GM18508 (cell line): ENCODE results near the gene RPIA.
"Not testable (repeated sequence)": the region's sequence is repeated elsewhere in the genome, so short reads cannot be mapped to it uniquely, and the experiment has no call there.

Experiments
- ATAC-seq: cut with Tn5 transposase; IDR thresholded peaks from one replicate; pipeline ENCODE4 v1.9.1; 2021; ENCODE audit warnings: moderate number of reproducible peaks; ENCODE audit not compliant: insufficient read depth, unreplicated experiment

Gene RPIA

DNA sequence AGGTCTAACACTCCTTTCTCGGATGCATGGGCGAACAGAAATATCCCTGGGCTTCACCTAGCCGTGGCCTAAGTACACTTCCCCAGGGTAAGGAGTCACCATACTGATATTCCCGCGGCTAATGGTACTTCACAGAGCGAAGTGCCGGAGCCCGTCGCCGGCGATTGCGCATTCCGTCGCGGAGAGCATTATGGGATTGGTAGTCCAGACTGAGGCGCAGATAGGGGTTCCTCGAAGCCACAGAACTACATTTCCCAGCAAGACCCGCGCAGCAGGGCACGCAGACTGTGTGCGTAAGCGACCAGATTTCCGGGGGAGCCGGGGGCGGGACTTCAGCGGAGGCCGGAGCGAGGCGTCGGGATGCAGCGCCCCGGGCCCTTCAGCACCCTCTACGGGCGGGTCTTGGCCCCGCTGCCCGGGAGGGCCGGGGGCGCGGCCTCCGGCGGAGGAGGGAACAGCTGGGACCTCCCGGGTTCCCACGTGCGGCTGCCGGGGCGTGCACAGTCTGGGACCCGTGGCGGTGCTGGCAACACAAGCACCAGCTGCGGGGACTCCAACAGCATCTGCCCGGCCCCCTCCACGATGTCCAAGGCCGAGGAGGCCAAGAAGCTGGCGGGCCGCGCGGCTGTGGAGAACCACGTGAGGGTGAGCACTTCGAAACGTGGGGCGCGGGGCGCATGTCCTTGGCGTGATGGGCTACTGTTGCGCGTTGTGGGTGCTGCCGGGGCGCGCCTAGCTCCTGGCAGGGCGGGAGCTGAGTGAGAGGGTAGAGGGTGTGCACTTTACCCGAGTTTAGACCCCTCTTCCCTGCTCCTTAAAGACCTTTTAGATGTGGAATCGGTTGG is at the start of gene RPIA:
Gene RPIA (plus strand): TSS at position 335 of the 845 bp plus-strand sequence. CDS start 26 bp downstream, at position 361.
- peak; percentile 95 for ATAC-seq

DNA sequence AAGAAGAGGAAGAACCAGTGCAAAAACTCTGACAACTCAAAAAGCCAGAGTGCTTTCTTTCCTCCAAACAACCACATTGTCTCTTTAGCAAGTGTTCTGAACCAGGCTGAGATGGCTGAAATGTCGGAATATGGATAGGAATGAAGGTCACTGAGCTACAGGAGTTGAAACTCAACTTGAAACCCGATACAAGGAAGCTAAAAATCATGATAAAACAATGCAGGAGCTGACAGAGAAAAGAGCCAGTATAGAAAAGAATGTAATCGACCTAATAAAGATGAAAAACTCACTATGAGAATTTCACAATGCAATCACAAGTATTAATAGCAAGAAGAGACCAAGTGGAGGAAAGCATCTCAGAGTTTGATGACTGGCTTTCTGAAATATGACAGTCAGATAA is 49.2 kb upstream of the RPIA start:
- ATAC-seq = no peak

DNA sequence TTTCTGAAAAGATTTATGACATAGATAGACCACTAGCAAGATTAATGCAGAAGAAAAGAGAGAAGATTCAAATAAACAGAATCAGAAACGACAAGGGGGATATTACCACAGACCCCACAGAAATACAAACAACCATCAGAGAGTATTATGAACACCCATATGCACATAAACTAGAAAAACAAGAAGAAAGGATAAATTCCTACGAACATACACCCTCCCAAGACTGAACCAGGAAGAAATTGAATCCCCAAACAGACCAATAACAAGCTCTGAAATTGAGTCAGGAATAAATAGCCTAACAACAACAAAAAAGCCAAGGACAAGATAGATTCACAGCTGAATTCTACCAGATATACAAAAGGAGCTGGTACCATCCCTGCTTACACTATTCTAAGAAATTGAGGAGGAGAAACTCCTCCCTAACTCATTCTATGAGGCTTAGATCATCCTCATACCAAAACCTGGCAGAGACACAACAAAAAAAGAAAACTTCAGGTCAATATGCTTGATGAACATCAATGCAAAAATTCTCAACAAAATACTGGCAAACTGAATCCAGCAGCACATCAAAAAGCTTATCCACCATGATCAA is 46.1 kb upstream of the RPIA start:
- not testable (repeated sequence) for ATAC-seq

DNA sequence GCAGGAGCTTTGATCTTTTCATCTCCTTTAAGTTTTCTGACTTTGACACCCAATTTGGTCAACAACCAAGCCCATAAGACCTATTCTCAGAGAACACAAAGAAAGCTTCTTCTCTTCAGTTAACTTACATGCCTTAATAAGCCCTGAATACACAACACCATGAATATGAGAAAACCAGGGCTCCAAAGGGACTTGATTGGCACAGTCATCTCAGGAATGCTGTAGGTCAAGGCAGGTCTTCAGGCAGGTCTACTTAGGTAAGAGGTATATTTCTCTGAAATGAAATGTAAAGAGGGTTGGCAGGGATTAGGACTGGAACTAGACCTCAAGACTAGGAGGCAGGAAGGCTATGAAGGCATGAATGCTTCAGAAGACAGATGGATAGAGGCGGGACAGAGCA is 39.8 kb upstream of the RPIA start:
- ATAC-seq = no peak

DNA sequence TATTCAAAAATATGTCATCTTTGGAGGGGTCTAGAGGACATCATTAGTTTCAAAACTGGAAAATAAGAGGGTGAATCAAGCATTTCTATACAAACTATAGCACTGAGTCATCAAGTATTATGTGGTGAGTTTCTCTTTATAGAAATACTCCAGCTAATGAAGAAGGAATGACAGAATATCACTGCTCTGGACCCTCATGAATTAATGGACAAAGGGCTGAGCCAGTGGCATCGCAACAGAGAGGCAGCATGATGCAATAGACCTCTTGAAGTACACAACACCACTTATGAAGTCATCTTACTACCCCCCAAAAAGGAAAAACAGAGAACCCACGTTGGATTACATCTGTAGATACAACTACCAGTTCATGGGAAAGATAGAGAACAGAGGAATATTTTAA is 36.8 kb upstream of the RPIA start:
- ATAC-seq = no peak

DNA sequence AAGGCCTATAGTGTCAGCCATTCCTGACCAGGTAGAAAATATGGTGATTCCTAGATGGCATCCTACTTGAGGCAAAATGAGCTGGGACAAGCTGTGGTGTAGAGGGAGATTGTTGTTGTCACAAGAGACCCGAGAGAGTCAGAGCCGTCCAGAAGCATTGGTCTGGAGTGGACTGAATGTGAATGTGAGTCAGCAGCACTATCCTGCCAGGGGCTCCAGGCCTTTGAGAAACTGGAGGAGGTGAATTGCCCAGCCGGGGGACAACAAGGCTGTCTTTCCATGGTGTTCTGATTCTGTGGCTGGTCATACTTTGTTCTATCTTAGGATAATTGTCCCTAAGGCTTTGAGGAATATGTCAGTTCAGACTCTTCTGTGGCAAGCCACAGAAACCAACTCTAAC is 34.8 kb upstream of the RPIA start:
- no peak for ATAC-seq

DNA sequence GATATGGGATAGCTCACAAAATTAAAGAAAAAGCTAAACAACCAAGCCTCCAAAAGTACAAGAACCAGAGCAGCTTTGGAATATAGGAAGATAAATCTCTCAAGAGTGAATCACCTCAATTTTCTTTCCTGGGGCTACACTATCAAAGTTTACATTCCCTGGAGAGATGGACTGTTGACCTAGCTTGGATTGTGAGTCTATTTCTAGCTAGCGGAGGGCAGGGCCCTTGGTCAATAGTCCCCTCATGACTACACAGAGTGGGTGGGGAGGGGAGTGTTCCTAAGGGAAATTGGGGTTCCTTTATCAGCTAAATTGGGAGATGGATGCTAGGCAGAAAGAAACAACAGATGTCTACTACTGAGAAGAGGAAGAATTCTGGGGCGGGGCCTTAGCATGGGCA is 34.3 kb upstream of the RPIA start:
- ATAC-seq = no peak

DNA sequence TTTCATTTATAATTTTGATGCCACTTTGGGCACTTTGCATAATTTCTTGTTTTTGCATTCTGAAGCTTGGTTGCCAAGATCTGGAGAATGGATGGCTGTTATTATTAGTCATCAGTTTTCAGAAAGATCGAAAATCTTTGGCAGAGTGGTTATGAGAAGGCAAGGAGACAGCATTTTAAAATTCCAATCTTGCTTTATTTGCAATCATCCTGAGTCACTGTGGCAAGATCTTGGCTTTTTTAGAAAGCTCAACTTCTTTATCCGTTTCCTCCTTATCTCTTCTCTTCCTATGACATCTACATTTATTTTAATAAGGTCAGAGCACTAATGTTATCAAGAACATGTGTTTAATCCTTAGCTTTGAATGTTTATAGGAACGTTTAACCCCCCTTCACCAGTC is 33.1 kb upstream of the RPIA start:
- ATAC-seq = no peak

DNA sequence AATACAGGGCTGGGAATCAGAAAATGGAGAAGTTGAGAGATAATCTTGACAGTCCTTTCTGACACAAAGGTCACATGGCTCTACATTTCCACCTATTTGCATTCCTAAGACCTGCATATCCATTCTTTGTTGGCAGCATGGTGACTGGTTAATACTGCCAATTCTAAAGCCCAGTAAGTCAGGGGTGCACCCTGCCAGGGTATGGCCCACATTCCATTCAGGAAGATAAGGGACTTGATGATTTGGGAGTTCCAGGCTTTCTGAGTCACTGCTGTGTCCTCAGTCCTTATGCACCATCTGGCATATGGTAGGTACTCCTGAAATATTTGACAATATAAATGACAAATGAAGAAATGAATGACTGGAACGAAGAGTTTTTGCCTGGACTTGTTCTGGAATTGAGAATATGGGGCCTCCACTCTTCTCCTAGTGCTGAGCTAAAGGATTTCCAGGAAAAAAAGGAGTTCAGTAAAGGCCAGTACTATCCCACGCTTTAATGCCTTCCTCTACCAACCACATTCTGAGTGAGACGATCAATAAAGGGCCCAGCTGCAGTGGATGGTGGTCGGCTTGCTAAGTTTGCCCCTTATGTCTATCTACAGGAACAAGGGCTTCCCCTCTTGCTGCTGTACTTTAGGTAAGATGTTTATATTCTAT is 32.5 kb upstream of the RPIA start:
- ATAC-seq = no peak

DNA sequence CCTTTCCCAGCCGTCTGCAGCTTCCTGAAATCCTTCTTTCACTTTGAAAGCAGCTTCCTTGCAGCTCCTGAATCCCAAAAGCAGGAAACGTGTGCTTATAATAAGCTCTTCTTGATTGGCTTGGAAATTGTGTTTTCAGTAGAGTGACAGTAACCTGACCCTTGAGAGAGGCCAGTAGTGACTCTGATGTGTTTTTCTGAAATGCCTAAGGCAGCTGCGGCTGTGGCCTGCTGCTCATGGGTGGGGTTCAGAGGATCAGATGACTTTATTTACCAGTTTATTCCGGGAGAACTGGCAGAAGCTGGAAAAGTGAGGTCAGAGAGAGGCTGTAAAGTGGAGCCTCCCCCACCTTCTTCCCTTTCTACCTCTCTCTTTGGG is 31.9 kb upstream of the RPIA start:
- no peak for ATAC-seq

DNA sequence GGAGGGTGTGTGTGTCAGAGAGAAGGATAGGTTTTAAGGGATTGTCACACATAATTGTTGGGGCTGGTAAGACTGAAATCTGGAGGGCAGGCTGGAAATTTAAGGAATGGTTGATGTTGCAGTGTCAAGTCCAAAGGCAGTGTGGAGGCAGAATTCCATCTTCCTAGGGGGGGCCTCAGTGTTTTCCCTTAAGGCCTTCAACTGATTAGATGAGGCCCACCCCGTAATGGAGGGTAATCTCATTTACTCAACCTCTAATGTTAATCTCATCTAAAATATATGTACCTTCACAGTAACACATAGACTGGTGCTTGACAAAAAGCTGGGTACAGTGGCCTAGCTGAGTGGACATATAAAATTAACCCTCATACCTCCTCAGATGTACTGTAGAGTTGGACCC is 30.9 kb upstream of the RPIA start:
- no peak for ATAC-seq

DNA sequence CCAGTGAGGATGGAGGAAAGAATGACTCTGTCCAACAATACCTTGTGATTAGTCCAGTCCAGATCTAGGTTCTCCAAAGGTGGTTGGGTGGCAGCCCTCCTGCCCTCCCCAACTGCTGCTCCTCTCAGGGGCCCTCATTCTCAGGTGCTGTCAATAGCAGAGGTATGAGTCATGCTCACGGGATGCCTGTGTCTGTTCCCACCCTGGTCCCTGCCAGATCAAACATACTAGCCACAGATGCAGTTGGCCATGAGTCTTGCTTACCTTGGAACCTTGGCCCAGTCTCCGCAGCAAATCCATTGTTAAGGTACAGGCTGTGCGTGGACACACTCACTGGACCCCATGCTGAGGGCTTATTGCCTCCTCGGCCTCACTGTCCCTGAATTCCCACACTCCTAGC is 24.9 kb upstream of the RPIA start:
- no peak for ATAC-seq

DNA sequence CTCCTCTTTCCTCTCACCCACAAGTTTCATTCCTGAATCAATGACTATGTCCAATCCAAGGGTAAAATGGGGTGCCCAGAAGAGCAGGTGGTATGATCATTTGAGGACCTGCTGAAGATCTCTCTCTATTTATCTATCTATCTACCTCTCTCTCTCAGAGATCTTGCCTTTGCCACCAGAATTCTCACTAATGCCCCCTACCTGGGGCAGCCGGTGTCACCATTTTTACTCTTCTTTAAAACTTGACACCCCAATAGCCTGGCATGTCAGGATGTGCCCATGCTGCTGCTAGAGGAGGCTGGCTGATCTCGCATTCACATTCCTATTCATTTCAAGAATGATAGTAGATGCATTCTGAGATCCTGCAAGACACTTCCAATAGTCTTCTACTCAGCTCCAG is 24.3 kb upstream of the RPIA start:
- no peak for ATAC-seq

DNA sequence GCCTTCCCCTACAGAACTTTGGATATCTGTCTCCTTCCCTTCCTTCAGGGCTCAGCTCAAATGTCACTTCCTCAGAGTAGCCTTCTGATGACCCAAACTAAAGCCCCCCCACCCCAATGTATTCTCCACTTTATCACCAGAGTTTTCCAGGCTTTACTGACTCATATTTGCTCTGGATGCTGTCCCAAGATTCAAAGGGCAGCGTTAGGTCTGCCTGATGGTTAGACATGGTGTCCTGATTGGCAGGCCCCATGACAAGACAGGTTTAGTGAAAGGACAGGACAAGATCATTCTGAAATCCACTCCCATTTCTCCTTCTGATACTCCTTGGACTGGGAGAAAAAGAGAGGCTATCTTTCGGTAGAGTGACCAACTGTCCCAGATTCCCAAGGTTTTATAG is 22.6 kb upstream of the RPIA start:
- ATAC-seq = no peak

DNA sequence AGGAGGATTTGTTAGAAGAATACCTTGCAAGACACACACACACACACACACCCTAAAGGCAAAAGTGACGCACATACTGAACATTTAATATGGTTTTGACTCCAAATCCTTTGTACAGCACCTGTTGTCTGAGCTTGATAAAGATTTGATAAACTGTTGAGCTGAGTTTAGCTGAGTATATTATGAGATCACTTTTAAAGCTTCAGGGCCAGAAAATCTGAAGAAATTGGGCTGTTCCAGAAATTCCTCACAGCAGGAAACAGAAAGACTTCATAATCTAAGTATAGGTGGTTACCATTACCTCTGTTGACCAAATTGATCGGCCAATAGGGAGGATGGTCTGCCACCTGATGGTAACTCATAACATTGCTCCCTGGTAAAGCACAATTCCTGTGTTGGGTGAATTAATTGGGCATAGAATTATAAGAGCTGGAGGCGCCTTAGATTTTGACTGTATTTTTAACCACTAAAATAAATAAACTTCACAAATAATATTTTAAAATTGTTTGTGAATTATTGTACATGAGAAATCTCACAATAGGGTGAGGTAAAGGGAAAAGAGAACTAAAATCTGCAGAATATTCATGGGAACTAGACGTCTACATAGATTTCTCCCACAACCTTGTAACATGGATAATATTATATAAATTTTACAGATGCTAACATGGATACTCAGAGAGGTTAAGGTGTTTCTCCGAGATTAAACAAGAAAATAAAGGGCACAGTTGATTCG is 21.8 kb upstream of the RPIA start:
- ATAC-seq = peak; percentile 90

DNA sequence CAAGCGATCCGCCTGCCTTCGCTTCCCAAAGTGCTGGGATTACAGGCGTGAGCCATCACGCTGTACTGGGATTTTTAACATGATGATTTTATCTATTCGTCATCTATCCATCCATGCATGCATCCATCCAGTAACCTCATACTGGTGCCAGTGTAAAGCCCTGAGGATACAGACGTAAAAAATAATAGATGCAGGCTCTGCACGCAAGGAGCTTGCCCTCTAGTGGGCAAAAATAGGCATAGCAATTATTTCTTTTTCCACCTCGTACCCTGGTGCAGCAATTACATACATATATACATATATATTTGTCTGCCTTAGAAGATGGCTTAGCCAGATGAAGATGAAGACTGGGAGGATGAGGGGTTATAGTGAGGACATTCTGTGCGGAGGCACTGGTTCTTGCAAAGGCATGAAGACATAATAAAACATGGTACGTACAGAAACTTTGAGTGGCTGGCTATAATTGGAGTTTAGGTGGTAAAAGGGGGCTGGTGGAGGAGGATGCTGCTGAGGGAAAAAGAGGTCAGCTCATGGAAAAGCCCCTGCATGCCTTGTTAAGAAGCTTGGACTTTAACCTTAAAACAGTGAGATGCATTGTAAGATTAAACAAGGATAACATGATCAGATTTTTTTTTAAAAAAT is 19.6 kb upstream of the RPIA start:
- ATAC-seq = no peak

DNA sequence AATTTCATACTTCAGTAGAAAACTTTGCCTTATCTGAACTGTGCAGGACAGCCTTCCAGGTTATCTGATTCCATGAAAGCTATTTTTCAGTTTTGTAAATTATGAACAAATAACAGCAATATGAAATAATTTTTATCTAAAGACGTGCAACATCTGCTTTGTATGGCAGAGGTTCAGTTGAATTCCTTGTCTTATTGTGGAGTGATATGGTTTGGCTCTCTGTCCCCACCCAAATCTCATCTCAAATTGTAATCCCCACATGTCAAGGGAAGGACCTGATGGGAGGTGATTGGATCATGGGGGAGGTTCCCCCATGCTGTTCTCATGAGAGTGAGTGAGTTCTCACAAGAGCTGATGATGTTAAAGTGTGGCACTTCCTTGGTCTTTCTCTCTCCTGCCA is 18.1 kb upstream of the RPIA start:
- ATAC-seq = no peak

DNA sequence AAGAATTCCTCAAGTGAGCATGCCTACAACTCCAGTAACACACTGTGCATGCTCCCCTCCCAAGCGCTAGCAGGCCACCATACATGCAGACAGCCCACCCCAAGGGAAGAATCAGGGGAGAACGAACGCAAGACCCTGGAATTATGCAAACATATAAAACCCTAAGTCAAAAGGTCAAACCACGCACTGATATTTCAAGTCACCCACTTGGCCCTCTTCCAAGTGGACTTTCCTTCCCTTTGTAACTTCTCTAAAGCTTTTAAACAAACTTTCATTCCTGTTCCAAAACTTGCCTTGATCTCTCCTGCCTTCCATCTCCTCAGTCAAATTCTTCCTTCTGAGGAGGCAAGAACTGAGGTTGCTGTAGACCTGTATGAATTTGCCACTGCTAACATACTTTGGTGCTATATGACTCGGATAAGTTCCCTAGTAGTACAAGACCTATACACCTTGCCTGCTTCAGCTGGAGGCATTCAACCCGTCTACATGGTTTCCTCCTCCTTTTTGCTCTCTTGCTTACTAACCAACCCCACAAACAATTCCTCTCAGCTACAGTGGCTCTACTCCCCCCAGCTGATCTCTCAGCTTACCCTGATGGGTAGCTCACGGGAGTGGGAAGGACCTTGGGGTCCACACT is 11.1 kb upstream of the RPIA start:
- no peak for ATAC-seq

DNA sequence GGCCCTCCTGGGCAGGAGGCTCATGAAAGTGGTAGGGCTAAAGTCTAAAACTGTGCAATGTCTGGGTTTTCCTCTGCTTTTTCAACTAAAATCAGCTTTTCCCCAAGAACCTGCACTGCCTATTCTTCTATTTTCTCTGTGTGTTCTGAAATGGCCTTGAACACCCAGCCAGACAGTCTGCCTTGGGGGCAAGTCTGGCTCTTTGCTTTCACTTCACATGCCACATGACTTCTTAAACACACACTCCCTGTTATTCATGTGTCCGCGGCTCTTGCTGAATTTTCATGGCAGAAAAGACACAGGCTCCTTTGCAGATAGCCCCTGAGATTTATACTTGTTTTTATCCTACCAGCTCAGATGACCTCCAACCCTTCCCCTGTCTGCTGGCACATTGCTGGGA is 10.6 kb upstream of the RPIA start:
- ATAC-seq = no peak
